ENCODE measurements around the gene RXFP1.

- TF ChIP-seq, protein P1, sequence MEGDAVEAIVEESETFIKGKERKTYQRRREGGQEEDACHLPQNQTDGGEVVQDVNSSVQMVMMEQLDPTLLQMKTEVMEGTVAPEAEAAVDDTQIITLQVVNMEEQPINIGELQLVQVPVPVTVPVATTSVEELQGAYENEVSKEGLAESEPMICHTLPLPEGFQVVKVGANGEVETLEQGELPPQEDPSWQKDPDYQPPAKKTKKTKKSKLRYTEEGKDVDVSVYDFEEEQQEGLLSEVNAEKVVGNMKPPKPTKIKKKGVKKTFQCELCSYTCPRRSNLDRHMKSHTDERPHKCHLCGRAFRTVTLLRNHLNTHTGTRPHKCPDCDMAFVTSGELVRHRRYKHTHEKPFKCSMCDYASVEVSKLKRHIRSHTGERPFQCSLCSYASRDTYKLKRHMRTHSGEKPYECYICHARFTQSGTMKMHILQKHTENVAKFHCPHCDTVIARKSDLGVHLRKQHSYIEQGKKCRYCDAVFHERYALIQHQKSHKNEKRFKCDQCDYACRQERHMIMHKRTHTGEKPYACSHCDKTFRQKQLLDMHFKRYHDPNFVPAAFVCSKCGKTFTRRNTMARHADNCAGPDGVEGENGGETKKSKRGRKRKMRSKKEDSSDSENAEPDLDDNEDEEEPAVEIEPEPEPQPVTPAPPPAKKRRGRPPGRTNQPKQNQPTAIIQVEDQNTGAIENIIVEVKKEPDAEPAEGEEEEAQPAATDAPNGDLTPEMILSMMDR (IDR thresholded peaks at IDR 0.05) = no peak
- TF ChIP-seq EP300 (IDR thresholded peaks at IDR 0.05) = no peak
Observed at GRCh38 chr4:158541506-158541905, 19.8 kb downstream of the RXFP1 start.
